Neural crest cell (in vitro differentiated cells): ENCODE data around the gene BCAT1. TPM values are rescaled to one million over a fixed set of nuclear protein-coding genes. Genes with fewer than 3 reads are reported as not detected.
A peak's percentile ranks its signal among the peaks of the same experiment; 100 is the strongest.

ENCODE experiments used
- DNase-seq: peaks from one replicate; pipeline ENCODE4 v3.0.0; 2021; ENCODE audit warnings: low read depth, mixed read lengths, low spot score
- H3K27ac Mint-ChIP-seq: one replicate; pipeline ENCODE4 v1.8.0; 2021; ENCODE audit warnings: mild to moderate bottlenecking, mixed read lengths; ENCODE audit not compliant: unreplicated experiment
- H3K27me3 Mint-ChIP-seq: 2 replicates; pipeline ENCODE4 v1.8.0; 2021; ENCODE audit warnings: low read depth, mild to moderate bottlenecking, mixed read lengths
- H3K36me3 Mint-ChIP-seq: 2 replicates; pipeline ENCODE4 v1.8.0; 2021; ENCODE audit warnings: low read depth, mild to moderate bottlenecking, mixed read lengths
- H3K4me1 Mint-ChIP-seq: 2 replicates; pipeline ENCODE4 v1.8.0; 2021; ENCODE audit warnings: mixed read lengths
- H3K4me3 Mint-ChIP-seq: one replicate; pipeline ENCODE4 v1.8.0; 2021; ENCODE audit warnings: mild to moderate bottlenecking, mixed read lengths
- H3K9me3 Mint-ChIP-seq: 2 replicates; pipeline ENCODE4 v1.8.0; 2021; ENCODE audit warnings: mixed read lengths
- long read RNA-seq: library from polyadenylated mRNA; unstranded; transcript quantifications from one replicate; pipeline ENCODE4 v2.0.0, GENCODE V29; 2020
- total RNA-seq: library from RNA; stranded (reverse); gene quantifications from 2 replicates; pipeline ENCODE4 v1.2.1, GENCODE V29; 2021
- TF ChIP-seq, protein P1 (sequence below): fragments of 200-600 bp; sonication (generic); conservative IDR thresholded peaks from 2 replicates; pipeline ENCODE4 v1.5.0; 2021; ENCODE audit warnings: antibody characterized with exemption, mild to moderate bottlenecking

Gene BCAT1, protein sequence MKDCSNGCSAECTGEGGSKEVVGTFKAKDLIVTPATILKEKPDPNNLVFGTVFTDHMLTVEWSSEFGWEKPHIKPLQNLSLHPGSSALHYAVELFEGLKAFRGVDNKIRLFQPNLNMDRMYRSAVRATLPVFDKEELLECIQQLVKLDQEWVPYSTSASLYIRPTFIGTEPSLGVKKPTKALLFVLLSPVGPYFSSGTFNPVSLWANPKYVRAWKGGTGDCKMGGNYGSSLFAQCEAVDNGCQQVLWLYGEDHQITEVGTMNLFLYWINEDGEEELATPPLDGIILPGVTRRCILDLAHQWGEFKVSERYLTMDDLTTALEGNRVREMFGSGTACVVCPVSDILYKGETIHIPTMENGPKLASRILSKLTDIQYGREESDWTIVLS
- total RNA-seq, result 199 TPM in 2 replicates
- long read RNA-seq, full-length matches to known transcripts, result 180 of 279 reads
- long read RNA-seq, partial matches to known transcripts, result 17 of 279 reads
- long read RNA-seq, other reads (novel, unspliced or antisense), result 82 of 279 reads

DNA sequence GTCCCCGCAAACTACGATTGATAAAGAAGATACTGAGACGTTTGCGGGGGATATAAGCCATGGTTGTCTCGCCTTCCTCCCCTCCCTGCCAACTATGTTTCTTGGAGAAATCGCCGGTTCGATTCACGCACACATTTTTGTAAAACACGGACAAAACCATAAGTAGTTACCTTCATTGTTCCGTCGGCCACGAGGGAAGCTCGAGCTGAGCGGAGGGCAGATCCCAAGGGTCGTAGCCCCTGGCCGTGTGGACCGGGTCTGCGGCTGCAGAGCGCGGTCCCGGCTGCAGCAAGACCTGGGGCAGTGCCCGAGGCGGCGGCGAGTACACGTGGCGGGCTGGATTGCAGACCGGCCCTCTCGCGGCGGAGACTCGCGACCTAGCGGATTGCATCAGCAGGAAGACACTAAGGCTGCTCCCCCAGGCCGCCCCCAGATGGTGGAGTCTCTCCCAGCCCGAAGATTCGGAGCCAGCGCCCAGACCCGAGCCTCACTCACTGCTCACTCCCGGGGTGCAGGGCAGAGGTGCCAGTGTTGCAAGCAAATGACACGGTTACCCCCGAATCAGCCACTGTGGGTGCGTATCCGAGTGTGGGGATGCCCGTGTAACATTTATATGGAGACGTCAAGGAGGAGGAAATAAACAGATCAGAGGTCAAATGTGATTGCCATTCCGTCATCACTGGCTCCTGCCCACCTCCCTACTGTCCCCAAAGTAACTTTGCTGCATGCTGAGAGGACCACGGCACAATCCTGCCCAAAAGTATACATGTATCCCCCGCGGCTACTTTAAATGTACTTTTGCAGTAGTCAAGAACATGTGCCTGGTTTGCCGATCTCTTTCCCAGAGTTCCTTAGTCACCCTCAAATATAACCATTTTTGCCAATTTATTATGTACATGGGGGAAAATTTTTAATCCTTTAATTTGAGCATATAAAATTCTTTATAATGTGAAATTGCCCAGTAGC lies at the start of gene BCAT1:
TSS of gene BCAT1 (minus strand) at position 345 of the 966 bp plus-strand sequence. CDS start at position 176, 169 bp downstream.
- DNase-seq, result peak; percentile 70
- peak within 1 kb of the TSS; percentile 98 for H3K4me3 Mint-ChIP-seq
- peaks cover 62% of the 10 kb centered on the region for H3K4me1 Mint-ChIP-seq
- H3K9me3 Mint-ChIP-seq, result no peaks in the 10 kb centered on the region
- H3K27ac Mint-ChIP-seq, result peak within 1 kb of the TSS; percentile 100
- TF ChIP-seq, protein P1, sequence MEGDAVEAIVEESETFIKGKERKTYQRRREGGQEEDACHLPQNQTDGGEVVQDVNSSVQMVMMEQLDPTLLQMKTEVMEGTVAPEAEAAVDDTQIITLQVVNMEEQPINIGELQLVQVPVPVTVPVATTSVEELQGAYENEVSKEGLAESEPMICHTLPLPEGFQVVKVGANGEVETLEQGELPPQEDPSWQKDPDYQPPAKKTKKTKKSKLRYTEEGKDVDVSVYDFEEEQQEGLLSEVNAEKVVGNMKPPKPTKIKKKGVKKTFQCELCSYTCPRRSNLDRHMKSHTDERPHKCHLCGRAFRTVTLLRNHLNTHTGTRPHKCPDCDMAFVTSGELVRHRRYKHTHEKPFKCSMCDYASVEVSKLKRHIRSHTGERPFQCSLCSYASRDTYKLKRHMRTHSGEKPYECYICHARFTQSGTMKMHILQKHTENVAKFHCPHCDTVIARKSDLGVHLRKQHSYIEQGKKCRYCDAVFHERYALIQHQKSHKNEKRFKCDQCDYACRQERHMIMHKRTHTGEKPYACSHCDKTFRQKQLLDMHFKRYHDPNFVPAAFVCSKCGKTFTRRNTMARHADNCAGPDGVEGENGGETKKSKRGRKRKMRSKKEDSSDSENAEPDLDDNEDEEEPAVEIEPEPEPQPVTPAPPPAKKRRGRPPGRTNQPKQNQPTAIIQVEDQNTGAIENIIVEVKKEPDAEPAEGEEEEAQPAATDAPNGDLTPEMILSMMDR, result peak; percentile 38
- no peaks in the 10 kb centered on the region for H3K27me3 Mint-ChIP-seq
- H3K36me3 Mint-ChIP-seq, result peaks cover 5% of the 10 kb centered on the region

DNA sequence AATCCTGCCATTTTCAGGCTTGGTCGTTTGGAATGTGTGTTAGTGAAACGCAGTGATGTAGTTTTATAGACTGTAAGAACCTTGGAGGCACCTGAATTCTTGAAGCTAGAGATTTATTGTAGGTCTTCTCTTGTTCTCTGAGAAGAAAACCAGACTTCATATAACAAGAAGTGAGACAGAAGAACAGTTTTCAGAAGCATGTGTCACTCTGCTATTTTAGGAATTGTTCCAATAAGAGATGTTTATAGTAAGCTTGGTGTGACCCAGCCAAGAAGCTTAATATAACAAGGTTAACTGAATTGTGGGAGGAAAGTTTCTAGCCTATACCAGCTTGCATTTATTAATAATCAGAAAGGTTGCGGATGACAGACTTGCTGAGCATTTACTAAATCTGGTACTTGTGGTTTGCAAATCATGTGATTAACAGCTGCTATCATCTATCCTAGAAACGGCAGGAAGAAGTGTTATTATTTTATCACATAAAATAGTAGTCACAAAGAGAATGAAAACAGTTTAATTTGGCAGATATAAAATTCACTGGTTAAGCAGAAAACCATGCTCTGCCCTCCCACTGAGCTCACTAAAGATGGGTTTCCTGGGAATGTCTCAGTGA lies 49.2 kb upstream of the BCAT1 start:
- no peak overlapping the region for H3K27ac Mint-ChIP-seq

DNA sequence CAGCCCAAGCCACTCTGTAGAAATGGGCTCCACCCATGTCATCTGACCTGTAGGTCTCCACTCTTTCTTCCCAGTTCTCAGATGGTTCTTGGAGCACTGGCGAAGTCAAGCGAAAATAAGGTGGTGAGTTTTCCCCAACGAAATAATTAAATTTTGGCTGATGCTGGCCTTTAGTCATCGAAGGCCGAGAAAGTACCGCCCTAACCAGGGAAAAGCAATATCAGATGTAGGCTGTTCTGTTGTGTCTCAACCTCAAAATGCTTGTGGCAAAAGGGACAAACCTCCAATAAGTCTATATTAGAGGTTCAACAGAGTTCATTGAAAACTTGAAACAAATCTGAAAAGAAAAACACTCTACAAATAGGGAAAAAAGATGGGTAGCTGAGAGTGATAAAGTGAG lies 48.6 kb upstream of the BCAT1 start:
- H3K4me3 Mint-ChIP-seq, result no peak overlapping the region
- peaks cover 10% of the 10 kb centered on the region for H3K27me3 Mint-ChIP-seq
- H3K36me3 Mint-ChIP-seq, result no peaks in the 10 kb centered on the region
- TF ChIP-seq, protein P1, result no peak
- no peak overlapping the region for H3K27ac Mint-ChIP-seq
- H3K4me1 Mint-ChIP-seq, result peaks cover 6% of the 10 kb centered on the region
- no peaks in the 10 kb centered on the region for H3K9me3 Mint-ChIP-seq
- DNase-seq, result no peak

More for the DNA sequence above, 49.2 kb upstream of the BCAT1 start:
- H3K9me3 Mint-ChIP-seq, result no peaks in the 10 kb centered on the region
- H3K36me3 Mint-ChIP-seq, result no peaks in the 10 kb centered on the region
- no peak for DNase-seq
- H3K27me3 Mint-ChIP-seq, result peaks cover 10% of the 10 kb centered on the region
- no peak overlapping the region for H3K4me3 Mint-ChIP-seq
- TF ChIP-seq, protein P1, result no peak
- H3K4me1 Mint-ChIP-seq, result peaks cover 6% of the 10 kb centered on the region

DNA sequence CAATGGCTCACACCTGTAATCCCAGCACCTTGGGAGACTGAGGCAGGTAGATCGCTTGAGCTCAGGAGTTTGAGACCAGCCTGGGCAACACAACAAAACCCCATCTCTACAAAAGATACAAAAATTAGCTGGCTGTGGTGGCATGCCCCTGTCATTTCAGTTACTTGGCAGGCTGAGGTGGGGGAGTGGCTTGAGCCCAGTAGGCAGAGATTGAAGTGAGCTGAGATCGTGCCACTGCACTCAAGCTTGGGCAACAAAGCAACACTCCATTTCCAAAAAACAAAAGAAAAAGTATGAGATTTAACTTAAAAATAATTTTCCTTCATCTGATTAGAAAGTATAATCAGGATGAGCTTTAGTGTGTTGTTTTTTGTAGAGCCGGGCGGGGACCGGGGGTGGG lies 47.9 kb upstream of the BCAT1 start:
- no peaks in the 10 kb centered on the region for H3K36me3 Mint-ChIP-seq
- H3K27me3 Mint-ChIP-seq, result peaks cover 10% of the 10 kb centered on the region
- H3K4me3 Mint-ChIP-seq, result no peak overlapping the region
- H3K4me1 Mint-ChIP-seq, result peaks cover 6% of the 10 kb centered on the region
- DNase-seq, result no peak
- TF ChIP-seq, protein P1, result no peak
- H3K9me3 Mint-ChIP-seq, result no peaks in the 10 kb centered on the region
- H3K27ac Mint-ChIP-seq, result no peak overlapping the region
